ENCODE data around the gene MEF2C.
A peak's percentile ranks its signal among the peaks of the same experiment; 100 is the strongest.

MEF2C gene

GRCh38 chr5:88833371-88834130 lies 49.4 kb downstream of the MEF2C start:
- Mint-ChIP-seq H3K4me1 (ENCODE audit: low read depth) (peaks cover 63% of the 10 kb centered on the region), H3K27me3 (peaks cover 2% of the 10 kb centered on the region), H3K4me3 (no peak overlapping the region), H3K36me3 (ENCODE audit: low read depth) (peaks cover 4% of the 10 kb centered on the region), H3K9me3 (peaks cover 8% of the 10 kb centered on the region), H3K27ac (peak overlapping the region; percentile 81)

DNA sequence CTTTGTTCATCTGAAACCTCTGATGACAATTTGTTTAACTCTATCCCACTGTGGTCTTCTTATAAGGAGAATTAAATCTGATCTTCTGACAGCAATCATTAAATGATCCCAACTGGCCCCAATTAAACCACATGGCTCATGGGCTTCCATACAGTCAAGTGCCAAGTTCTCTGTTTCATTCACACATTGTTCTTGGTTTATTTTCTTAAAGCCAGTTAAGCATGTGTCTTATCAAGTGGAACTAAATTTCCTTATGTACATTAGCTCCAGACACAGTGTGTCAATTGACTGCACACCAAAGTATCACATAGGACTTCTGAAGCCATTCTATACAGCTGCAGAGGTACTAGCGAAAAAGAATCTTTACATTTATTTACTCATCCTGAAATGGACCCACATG lies 51.2 kb downstream of the MEF2C start:
- peaks cover 8% of the 10 kb centered on the region for H3K9me3 Mint-ChIP-seq
- peaks cover 4% of the 10 kb centered on the region for H3K36me3 Mint-ChIP-seq (ENCODE audit: low read depth)
- no peaks in the 10 kb centered on the region for H3K27me3 Mint-ChIP-seq
- no peak overlapping the region for H3K27ac Mint-ChIP-seq
- H3K4me1 Mint-ChIP-seq (ENCODE audit: low read depth), result peaks cover 78% of the 10 kb centered on the region
- no peak overlapping the region for H3K4me3 Mint-ChIP-seq

- Mint-ChIP-seq H3K4me1 (ENCODE audit: low read depth) (peaks cover 86% of the 10 kb centered on the region), H3K9me3 (peaks cover 8% of the 10 kb centered on the region), H3K36me3 (ENCODE audit: low read depth) (no peaks in the 10 kb centered on the region), H3K4me3 (no peak overlapping the region), H3K27me3 (no peaks in the 10 kb centered on the region), H3K27ac (no peak overlapping the region)
Observed at GRCh38 chr5:88830567-88830966, 52.4 kb downstream of the MEF2C start.

GRCh38 chr5:88829775-88830174 lies 53.2 kb downstream of the MEF2C start:
- peaks cover 94% of the 10 kb centered on the region for H3K4me1 Mint-ChIP-seq (ENCODE audit: low read depth)
- H3K27me3 Mint-ChIP-seq, result peaks cover 5% of the 10 kb centered on the region
- H3K36me3 Mint-ChIP-seq (ENCODE audit: low read depth), result no peaks in the 10 kb centered on the region
- peaks cover 8% of the 10 kb centered on the region for H3K9me3 Mint-ChIP-seq
- H3K4me3 Mint-ChIP-seq, result peak overlapping the region; percentile 69
- peak overlapping the region; percentile 95 for H3K27ac Mint-ChIP-seq

DNA sequence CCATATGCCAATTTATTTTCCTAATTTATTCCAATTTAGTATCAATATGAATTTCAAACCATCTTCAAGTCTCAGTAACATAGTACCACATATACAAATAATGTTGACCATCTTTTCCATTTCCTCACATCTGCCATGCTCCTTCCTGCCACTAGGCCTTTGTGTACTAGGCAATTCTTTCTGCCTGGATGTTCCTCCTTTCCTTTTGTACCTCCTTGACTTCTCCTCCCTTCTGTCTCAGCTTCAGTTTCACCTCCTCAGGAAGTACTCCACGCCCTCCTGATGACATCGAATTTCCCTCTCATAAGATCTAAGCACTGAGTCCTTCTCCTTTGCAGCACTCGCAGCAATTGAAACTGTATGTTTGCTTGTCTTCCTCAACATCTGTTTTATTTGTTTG lies 53.9 kb downstream of the MEF2C start:
- H3K4me3 Mint-ChIP-seq, result peak overlapping the region; percentile 69
- H3K4me1 Mint-ChIP-seq (ENCODE audit: low read depth), result peaks cover 88% of the 10 kb centered on the region
- no peaks in the 10 kb centered on the region for H3K36me3 Mint-ChIP-seq (ENCODE audit: low read depth)
- peaks cover 5% of the 10 kb centered on the region for H3K27me3 Mint-ChIP-seq
- H3K27ac Mint-ChIP-seq, result peak overlapping the region; percentile 95
- peaks cover 8% of the 10 kb centered on the region for H3K9me3 Mint-ChIP-seq

DNA sequence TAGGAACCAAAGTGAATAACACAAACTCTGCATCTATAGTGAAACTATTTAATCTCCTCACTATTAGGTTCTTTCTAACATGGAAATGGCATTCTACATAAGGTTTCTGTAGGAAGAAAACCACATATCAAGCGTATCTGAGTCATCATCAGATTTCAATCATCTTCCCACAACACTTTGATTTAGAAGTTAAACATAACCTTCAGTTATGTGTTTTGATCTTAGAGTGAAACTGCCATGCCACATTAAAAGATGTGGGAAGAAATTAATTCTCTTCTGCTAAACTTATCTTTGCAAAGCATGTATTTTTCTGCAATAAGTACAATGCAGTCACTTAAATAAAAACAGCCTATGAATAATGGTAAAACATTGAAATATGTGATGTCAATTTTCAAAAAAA lies 55.0 kb downstream of the MEF2C start:
- Mint-ChIP-seq H3K27ac (peak overlapping the region; percentile 95), H3K4me1 (ENCODE audit: low read depth) (peaks cover 81% of the 10 kb centered on the region), H3K4me3 (peak overlapping the region; percentile 74), H3K9me3 (peaks cover 8% of the 10 kb centered on the region), H3K27me3 (peaks cover 9% of the 10 kb centered on the region), H3K36me3 (ENCODE audit: low read depth) (no peaks in the 10 kb centered on the region)

DNA sequence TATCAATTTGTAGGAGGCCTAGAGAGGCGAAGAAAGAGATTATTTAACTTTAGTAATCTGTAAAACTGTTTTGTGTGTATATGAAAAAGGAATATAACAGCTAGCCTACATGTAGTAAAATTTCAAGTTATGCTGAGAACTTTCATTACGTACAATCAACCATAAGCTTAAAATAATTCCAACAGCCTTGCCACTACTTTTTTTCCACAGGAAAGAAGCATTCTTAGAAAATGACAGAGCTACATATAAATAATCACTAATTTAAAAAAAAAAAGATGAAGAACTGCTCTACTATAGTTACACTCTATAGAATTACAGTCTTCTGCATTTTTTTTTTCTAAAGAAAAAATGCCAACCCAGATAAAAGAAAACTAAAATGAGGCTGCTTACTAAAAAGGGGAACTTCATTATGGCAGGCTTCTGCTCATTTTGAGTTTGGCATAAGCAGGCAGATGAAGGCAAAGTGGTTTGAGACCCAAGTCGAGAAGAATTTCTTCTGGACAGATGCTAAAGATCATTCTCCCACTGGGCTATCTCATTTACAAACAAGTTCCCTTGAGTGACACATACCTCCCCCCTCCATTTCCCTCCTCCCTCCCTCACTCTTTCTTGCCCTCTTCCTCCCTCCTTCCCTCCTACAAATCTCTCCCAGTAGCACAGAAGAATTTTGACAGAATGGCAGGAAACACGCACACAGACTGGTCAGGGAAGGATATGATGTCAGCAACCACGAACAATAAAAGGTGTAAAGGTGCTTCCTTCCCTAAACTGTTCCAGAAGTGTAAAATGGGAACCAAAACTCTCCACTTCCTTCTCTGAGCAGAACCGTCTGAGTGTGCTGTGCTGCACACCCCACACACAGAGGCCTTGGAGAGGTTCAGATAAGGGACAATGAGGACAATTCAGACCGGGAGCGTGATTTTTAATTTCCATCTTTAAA lies 56.1 kb downstream of the MEF2C start:
- peaks cover 70% of the 10 kb centered on the region for H3K4me1 Mint-ChIP-seq (ENCODE audit: low read depth)
- peak overlapping the region; percentile 95 for H3K27ac Mint-ChIP-seq
- peaks cover 9% of the 10 kb centered on the region for H3K27me3 Mint-ChIP-seq
- H3K9me3 Mint-ChIP-seq, result peaks cover 8% of the 10 kb centered on the region
- H3K36me3 Mint-ChIP-seq (ENCODE audit: low read depth), result no peaks in the 10 kb centered on the region
- peak overlapping the region; percentile 74 for H3K4me3 Mint-ChIP-seq

- Mint-ChIP-seq H3K4me3 (peak overlapping the region; percentile 37), H3K36me3 (ENCODE audit: low read depth) (no peaks in the 10 kb centered on the region), H3K9me3 (peaks cover 8% of the 10 kb centered on the region), H3K4me1 (ENCODE audit: low read depth) (peaks cover 67% of the 10 kb centered on the region), H3K27me3 (peaks cover 9% of the 10 kb centered on the region), H3K27ac (peak overlapping the region; percentile 82)
Observed at GRCh38 chr5:88825584-88826315, 57.2 kb downstream of the MEF2C start.

DNA sequence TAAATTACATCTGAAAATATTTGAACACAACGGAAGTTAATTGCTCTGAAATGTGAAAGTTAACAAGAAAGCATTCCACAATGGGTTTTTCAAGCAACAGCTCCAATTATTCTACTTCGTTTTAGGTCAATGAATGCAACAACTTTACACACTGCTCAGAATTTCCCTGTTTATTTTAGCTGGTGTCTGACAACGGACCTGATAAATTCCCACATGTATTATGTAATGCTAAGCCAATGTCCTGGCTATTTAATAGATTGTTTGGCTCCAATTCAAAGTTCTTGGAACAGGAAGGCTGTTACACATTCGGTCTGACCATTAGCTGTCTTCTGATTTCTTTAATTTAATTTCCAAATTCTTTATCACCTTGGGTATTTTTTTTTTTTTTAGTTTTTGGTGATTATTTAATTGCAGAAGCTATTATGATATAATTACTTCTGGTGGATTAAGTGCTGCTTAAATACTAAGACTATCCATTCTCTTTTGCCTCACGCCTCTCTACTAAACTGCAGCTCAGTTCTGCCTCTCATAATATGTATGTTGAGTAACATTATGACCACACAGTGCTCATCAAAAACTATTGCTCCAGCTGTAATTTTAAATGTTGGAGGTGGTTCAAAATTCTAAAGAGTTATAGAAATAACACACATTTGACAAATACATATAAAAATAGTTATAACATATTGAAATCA lies 57.9 kb downstream of the MEF2C start:
- Mint-ChIP-seq H3K4me3 (no peak overlapping the region), H3K27me3 (peaks cover 9% of the 10 kb centered on the region)

DNA sequence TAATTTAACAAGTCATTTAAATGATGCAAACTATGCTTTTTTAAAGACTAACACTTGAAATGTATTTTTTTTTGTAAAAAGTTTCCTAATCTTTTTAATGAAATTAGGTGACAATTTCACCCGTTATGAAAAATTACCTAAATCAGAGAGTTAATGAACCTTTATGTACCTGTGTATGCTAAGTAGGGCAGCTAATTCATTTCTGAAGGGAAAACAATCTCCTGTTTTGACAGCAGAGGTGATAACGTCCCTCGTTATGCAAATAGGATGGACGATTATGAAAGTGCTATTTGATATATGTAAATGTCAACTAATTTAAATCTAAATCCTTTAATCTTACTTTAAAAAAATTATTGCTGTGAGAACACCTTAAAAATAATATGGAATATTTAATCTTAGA lies 58.8 kb downstream of the MEF2C start:
- no peaks in the 10 kb centered on the region for H3K36me3 Mint-ChIP-seq (ENCODE audit: low read depth)
- H3K4me3 Mint-ChIP-seq, result no peak overlapping the region
- peaks cover 51% of the 10 kb centered on the region for H3K4me1 Mint-ChIP-seq (ENCODE audit: low read depth)
- peaks cover 3% of the 10 kb centered on the region for H3K9me3 Mint-ChIP-seq
- peaks cover 9% of the 10 kb centered on the region for H3K27me3 Mint-ChIP-seq
- no peak overlapping the region for H3K27ac Mint-ChIP-seq

More for the DNA sequence above, 57.9 kb downstream of the MEF2C start:
- H3K9me3 Mint-ChIP-seq, result peaks cover 8% of the 10 kb centered on the region
- no peaks in the 10 kb centered on the region for H3K36me3 Mint-ChIP-seq (ENCODE audit: low read depth)
- H3K27ac Mint-ChIP-seq, result no peak overlapping the region
- H3K4me1 Mint-ChIP-seq (ENCODE audit: low read depth), result peaks cover 60% of the 10 kb centered on the region

- no peak overlapping the region for H3K27ac Mint-ChIP-seq
- peaks cover 41% of the 10 kb centered on the region for H3K4me1 Mint-ChIP-seq (ENCODE audit: low read depth)
- H3K4me3 Mint-ChIP-seq, result no peak overlapping the region
- no peaks in the 10 kb centered on the region for H3K9me3 Mint-ChIP-seq
- peaks cover 13% of the 10 kb centered on the region for H3K27me3 Mint-ChIP-seq
- no peaks in the 10 kb centered on the region for H3K36me3 Mint-ChIP-seq (ENCODE audit: low read depth)
Observed at GRCh38 chr5:88823201-88823600, 59.8 kb downstream of the MEF2C start.

DNA sequence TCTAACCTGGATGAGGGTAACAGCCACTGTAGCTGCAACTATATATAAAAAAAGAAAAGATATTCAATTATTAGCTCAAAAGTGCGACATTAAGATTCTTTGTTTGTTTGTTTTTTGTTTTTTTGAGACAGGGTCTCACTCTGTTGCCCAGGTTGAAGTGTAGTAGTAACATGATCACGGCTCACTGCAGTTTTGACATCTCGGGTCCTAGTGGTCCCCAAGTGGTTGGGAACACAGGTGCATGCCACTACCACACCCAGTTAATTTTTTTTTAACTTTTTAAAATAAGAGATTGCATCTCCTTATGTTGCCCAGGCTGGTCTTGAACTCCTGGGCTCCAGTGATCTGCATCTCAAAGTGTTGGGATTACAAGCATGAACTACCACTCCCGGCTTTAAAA lies 61.8 kb downstream of the MEF2C start:
- Mint-ChIP-seq H3K27ac (no peak overlapping the region), H3K36me3 (ENCODE audit: low read depth) (no peaks in the 10 kb centered on the region), H3K4me3 (no peak overlapping the region), H3K9me3 (no peaks in the 10 kb centered on the region), H3K4me1 (ENCODE audit: low read depth) (peaks cover 21% of the 10 kb centered on the region), H3K27me3 (peaks cover 18% of the 10 kb centered on the region)

- no peak overlapping the region for H3K4me3 Mint-ChIP-seq
- peaks cover 18% of the 10 kb centered on the region for H3K27me3 Mint-ChIP-seq
- H3K4me1 Mint-ChIP-seq (ENCODE audit: low read depth), result peaks cover 15% of the 10 kb centered on the region
- no peak overlapping the region for H3K27ac Mint-ChIP-seq
- no peaks in the 10 kb centered on the region for H3K9me3 Mint-ChIP-seq
- no peaks in the 10 kb centered on the region for H3K36me3 Mint-ChIP-seq (ENCODE audit: low read depth)
Observed at GRCh38 chr5:88820581-88820980, 62.4 kb downstream of the MEF2C start.

DNA sequence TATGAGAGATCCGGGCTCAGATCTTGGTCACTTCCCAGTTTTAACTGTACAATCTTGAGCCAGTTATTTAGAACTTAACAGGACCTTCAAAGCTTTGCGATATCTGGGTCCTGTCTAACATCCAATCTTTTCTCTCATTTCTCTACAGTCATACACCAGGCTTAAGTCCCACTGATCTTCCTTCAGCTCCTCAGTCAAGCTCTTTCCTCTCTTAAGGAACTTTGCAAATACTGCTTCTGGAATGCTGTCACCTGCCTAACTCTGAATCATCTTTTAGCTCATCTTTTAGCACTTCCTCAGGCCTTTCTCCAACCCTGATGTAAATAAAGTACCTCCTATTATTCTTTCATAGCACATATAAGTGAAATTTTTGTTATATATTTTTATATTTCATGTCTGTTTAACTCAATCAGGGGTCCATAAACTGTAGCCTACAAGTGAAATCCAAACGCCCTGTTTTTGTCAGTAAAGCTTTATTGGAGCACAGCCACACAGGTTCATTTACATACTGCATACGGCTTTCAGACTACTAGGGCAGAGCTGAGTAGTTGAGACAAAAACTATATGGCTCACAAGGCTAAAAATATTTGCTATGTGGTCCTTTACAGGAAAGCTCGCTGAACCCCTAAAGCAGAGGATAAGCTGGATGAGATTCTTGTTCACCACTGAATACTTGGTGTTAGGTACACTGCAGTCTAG lies 63.5 kb downstream of the MEF2C start:
- peaks cover 13% of the 10 kb centered on the region for H3K27me3 Mint-ChIP-seq
- H3K9me3 Mint-ChIP-seq, result no peaks in the 10 kb centered on the region
- no peak overlapping the region for H3K4me3 Mint-ChIP-seq
- peaks cover 7% of the 10 kb centered on the region for H3K4me1 Mint-ChIP-seq (ENCODE audit: low read depth)
- H3K27ac Mint-ChIP-seq, result no peak overlapping the region
- H3K36me3 Mint-ChIP-seq (ENCODE audit: low read depth), result no peaks in the 10 kb centered on the region
